Mononuclear cell (primary cell): ENCODE measurements around the gene TRAPPC2L. TPM values are rescaled to one million over a fixed set of nuclear protein-coding genes. Genes with fewer than 3 reads are reported as not detected.
"Not testable (repeated sequence)": the region's sequence is repeated elsewhere in the genome, so short reads cannot be mapped to it uniquely, and the experiment has no call there.

ENCODE experiments used
- H3K27me3 ChIP-seq: 2 replicates; pipeline ENCODE4 v1.6.0; 2011; ENCODE audit warnings: low read length, control low read depth; ENCODE audit not compliant: insufficient read depth
- H3K4me1 ChIP-seq: 2 replicates; pipeline ENCODE4 v1.5.1; 2011; ENCODE audit warnings: mild to moderate bottlenecking, low read length, control low read depth; ENCODE audit not compliant: insufficient read depth
- H3K4me3 ChIP-seq: 2 replicates; pipeline ENCODE4 v1.5.1; 2011; ENCODE audit warnings: mild to moderate bottlenecking, low read length, moderate library complexity
- H3K9me3 ChIP-seq: 2 replicates; pipeline ENCODE4 v1.5.1; 2011; ENCODE audit warnings: low read depth, mild to moderate bottlenecking, control low read depth, low read length
- total RNA-seq: library from RNA; depleted of rRNA; stranded (reverse); fragments of >200 nt; gene quantifications from one replicate; pipeline ENCODE4 v1.2.3, GENCODE V29; 2012

The TRAPPC2L gene
- total RNA-seq, 1 donor: 24.0 TPM

DNA sequence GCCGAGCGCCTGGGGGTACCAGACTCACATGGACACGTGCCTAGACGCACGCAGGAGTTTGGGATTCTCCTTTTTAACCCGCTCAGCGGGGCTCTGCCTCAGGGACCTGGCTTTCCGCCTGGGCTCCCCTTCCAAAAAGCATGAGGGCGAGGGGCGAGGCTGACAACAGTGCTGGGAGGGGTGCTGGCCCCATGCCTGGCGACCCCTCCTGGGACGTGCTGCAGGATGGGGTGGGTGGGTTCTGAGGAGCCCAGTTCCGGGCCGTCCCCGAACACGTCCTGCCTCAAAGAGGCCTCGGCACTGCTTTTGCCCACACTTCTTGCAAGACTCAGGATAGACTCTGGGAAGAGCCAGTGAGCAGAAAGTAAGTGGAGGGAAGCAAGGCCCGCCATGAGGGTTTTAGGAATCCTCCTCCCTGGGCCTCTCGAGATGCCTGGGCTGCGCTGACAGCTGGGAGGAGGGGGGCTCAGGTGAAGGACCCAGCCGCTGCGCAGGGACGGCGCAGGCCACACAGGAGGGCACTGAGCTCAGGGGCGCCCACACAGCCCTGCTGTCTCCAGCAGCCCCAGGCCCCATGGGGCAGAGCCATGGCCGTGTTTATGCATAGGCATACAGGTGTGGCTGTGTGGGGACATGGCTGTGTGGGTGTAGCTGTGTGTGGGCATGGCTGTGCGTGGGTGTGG lies 24.9 kb downstream of the TRAPPC2L start:
- Histone ChIP-seq H3K4me3 (no peak overlapping the region), H3K4me1 (peaks cover 3% of the 10 kb centered on the region), H3K9me3 (no peaks in the 10 kb centered on the region), H3K27me3 (no peaks in the 10 kb centered on the region)

DNA sequence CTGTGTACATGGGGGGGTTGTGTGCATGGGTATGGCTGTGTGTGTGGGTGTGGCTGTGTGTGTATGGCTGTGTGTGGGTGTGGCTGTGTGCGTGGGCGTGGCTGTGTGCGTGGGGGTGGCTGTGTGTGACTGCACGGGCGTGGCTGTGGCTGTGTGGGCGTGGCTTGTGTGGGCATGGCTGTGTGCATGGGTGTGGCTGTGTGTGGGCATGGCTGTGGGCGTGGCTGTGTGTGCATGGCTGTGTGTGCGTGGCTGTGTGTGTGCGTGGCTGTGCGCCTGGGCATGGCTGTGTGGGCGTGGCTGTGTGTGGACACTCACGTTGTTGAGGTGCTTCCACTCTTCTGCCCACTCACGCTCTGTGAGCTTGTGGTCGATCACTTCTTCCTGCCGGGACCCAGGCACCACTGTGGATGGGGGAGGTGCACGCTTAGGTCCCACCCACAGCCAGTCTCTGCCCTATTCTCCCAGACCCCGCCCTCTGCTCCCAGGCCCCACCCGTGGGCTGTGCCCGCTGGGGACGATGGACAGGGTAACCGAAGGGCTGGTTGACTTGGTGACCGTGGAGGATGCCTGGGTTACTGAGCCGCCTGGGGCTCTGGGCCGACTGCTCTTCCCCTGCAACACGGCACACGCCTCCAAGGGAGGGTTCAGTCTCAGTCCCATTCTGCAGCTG lies 25.6 kb downstream of the TRAPPC2L start:
- Histone ChIP-seq H3K4me3 (no peak overlapping the region), H3K4me1 (peaks cover 3% of the 10 kb centered on the region), H3K9me3 (no peaks in the 10 kb centered on the region), H3K27me3 (no peaks in the 10 kb centered on the region)

DNA sequence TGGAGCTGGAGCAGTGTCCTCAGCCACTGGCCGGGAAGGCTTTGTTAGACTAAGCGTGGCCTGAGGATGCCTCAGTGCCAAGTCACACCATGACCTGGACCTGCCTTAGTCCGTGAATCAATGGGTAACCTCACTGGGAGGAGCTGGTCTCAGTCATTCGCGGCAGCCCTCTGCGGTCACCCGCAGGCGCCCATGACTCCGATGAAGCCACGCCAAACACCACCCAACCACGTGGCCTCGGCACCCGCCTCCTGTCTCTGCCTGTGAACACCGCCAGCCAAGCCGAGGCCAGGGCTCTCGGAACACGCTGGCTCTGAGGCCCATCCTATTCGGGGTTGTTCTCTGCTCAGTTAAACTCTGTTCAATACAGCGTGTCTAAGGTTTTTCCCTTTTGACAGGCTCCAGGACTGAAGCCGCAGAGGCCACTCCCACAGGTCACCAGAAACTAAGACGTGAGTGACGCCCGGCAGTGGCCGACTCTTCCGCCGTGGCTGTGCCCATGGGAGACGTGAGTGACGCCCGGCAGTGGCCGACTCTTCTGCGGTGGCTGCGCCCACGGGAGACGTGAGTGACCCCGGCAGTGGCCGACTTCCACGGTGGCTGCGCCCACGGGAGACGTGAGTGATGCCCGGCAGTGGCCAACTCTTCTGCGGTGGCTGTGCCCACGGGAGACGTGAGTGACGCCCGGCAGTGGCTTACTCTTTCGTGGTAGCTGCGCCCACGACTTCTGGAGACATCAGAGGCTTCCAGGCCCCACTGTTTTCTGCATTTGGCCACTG lies 26.4 kb downstream of the TRAPPC2L start:
- Histone ChIP-seq H3K4me3 (no peak overlapping the region), H3K9me3 (no peaks in the 10 kb centered on the region), H3K27me3 (no peaks in the 10 kb centered on the region), H3K4me1 (peaks cover 3% of the 10 kb centered on the region)

DNA sequence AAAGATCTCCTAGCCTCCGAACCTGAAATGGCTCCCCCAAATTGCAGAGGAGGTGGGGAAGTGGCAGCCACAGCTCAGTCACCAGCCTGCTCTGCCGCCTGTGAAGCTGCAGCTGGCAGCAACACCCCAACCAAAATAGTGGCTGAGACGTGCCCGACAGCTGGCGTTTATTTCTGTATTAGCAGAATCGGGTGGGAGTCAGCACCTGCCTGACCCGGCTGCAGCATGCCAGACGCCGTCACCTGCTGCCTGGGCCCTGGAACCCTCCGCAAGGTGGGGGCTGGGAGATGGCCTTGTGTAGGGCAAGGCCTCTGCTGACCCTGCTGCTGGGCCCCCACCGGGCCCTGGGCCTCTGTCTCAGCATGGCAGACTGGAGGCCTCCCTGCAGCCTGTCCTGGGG lies 27.0 kb downstream of the TRAPPC2L start:
- no peaks in the 10 kb centered on the region for H3K27me3 ChIP-seq
- H3K4me3 ChIP-seq: no peak overlapping the region
- H3K9me3 ChIP-seq: no peaks in the 10 kb centered on the region
- H3K4me1 ChIP-seq: peaks cover 3% of the 10 kb centered on the region

DNA sequence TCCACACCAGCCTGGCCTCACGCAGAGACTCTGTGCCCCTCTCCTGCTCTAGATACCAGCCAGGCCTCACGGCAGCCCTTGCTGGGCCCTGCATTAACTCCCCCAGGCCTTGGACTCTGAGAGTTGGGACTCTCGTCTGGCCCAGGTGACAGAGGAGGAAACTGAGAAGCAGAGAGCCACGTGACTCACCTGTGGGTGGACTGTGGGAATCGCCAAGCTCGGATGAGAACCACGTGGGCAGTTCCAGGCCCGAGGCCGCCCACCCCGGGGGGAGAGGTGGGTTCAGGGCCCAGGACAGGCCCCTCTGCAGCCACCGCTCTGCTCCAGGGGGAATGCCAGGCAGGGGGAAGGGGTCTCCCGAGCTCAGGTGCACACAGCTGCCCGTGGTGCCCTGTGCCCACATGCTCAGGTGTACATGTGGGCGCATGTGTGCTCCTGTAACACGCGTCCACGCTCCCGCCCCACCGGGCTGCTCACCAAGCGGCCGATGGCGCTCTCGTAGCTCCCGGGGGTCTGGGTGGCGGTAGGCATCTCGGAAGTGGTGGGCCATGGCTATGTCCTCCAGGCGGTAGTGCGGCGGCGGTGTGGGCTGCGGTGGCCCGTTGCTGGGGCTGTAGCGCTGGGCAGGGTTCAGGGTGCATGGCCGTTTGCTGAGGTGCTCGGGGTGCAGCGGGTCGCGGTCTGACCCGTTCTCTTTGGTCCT lies 27.8 kb downstream of the TRAPPC2L start:
- Histone ChIP-seq H3K9me3 (no peaks in the 10 kb centered on the region), H3K27me3 (no peaks in the 10 kb centered on the region), H3K4me3 (no peak overlapping the region), H3K4me1 (peaks cover 3% of the 10 kb centered on the region)

DNA sequence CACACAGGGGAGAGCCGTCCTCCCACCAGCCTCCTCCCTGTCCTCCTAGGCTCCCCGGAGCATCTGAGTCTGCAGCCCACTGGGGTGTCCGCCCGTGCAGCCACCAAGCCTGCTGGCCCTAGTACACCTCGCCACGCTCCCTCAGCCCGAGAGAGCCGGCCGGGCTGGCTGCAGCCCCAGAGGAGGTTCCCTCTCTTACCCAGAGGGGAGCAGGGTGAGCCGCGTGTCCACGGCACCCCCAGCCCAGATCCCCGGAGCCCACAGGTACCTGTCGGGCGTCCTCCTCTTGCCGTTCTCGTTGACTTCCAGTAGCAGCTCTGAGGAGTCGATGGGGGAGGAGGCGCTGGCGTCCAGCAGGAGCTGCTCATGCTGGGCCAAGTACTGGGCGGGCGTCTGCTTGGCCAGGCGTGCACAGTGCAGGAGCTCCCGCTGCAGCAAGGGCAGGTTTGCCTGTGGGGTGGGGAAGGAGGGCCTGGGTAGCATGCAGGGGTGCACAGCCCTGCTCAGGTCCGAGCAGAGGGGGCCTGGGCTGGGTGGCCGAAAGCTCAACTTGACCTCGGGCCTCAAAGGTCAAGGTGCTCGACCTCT lies 28.9 kb downstream of the TRAPPC2L start:
- Histone ChIP-seq H3K4me3 (no peak overlapping the region), H3K4me1 (peaks cover 3% of the 10 kb centered on the region), H3K9me3 (no peaks in the 10 kb centered on the region), H3K27me3 (no peaks in the 10 kb centered on the region)

DNA sequence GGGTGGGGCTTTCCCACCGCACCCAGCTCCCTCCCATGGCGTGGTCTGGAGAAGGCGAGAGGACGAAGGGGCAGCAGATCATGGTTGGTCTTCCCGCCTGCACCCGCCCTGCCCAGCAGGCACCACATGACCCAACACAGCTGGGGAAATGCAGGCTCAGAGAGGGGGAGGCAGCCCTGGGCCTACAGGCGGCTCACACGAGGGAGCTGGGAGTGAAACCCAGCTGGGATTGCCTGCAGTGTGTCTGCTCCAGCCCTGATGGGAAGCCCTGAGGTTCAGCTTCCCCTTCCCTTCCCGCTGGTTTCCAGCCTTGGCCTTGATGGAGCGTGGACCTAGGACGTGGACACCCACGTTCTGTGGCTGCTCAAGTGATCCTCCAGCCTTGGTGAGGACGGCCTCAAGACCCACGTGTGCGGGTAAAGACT lies 29.5 kb downstream of the TRAPPC2L start:
- Histone ChIP-seq H3K27me3 (no peaks in the 10 kb centered on the region), H3K4me1 (peaks cover 3% of the 10 kb centered on the region), H3K9me3 (no peaks in the 10 kb centered on the region), H3K4me3 (no peak overlapping the region)

DNA sequence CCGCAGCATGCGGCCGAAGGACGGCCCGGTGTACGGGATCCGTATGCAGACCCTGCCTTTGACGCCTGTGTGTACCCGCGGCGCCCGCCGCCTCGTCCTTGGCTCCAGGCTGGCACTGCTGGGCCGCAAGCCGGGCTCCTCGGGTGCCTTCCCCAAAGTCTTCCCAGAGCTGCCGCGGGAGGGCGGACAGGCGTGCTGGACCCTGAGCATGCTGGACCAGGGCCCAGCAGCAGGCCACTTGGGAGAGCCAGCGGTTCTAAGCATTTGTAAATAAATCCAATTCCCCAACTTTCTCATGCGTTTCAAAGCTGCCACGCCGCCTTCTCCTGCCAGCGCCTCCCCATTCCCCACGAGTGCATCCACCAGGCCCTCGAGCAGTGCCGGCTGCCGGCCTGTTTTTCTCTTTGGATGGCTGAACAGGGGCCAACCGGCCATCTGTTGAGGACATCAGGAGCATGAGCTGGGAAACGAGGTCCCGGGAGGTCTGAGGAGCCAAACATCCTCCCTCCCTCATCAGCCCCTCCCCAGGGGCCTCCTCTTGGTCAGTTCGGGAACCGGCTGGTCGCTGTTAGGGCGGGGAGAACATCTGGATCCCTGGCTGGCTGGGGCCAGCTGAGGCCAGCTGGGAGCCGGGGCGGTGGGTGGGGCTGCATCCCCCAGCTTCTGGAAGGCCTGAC lies 30.1 kb downstream of the TRAPPC2L start:
- Histone ChIP-seq H3K9me3 (no peaks in the 10 kb centered on the region), H3K27me3 (no peaks in the 10 kb centered on the region), H3K4me3 (no peak overlapping the region), H3K4me1 (peaks cover 3% of the 10 kb centered on the region)

DNA sequence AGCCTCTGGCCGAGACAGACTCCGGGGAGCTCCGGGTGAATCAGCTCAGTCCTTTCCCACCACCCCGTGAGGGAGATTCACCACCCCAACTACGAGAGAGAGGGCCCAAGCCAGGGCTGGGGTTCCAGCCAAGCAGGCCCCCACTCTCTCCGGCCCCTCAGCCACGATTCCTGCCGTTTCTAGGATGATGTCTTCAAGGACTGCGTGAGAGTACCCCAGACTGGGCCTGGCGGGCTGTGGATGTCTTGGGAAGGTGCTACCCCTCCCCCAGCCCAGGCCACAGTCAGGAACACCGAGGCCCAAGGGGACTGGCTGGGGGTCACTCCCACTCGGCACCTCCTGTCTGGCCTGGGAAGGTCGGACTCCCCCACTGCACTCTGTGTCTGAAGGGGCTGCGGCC lies 31.1 kb downstream of the TRAPPC2L start:
- Histone ChIP-seq H3K27me3 (no peaks in the 10 kb centered on the region), H3K9me3 (no peaks in the 10 kb centered on the region), H3K4me3 (no peak overlapping the region), H3K4me1 (no peaks in the 10 kb centered on the region)

DNA sequence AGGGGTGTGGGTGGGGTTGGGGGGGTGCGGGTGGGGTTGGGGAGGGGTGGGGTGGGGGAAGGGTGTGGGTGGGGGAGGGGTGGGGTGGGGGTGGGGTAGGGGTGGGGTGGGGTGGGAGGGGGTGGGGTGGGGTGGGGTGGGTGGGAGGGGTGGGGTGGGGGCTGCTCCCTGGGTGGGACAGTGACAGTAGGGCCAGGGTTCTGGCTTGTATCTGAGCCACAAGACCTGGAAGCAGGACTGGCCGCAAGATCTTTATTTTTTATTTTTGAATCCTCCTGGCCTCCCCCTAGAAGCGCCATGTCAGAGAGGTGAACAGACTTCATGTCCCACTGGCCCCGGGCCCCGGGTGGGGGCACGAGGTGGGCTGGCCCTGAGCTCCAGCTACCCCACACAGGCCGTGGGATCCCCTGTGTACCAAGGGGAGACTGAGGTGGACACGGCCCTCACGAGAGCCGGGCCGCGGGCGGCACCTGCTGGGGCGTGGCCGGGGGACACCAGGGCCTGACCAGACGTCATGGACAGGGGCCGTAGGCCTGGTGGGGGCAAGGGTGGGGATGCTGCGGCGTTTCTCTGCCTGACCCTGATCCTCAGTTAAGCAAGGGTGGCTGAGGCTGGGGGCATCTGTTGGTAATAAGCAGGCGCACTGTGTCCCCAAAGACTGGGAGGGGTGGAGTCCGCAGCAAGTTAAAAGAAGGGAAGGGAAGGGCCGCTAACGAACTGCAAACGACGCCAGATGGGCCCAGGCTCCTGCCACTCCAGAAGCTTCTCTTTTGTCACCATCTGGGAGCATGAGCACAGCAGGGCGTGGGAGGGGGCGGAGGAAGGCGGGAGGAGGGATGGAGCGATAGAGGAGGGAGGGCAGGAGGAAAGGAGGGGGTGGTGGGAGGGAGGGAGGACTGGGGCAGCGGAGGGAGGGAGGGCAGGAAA lies 31.8 kb downstream of the TRAPPC2L start:
- Histone ChIP-seq H3K9me3 (no peaks in the 10 kb centered on the region), H3K4me3 (no peak overlapping the region), H3K4me1 (no peaks in the 10 kb centered on the region), H3K27me3 (no peaks in the 10 kb centered on the region)

DNA sequence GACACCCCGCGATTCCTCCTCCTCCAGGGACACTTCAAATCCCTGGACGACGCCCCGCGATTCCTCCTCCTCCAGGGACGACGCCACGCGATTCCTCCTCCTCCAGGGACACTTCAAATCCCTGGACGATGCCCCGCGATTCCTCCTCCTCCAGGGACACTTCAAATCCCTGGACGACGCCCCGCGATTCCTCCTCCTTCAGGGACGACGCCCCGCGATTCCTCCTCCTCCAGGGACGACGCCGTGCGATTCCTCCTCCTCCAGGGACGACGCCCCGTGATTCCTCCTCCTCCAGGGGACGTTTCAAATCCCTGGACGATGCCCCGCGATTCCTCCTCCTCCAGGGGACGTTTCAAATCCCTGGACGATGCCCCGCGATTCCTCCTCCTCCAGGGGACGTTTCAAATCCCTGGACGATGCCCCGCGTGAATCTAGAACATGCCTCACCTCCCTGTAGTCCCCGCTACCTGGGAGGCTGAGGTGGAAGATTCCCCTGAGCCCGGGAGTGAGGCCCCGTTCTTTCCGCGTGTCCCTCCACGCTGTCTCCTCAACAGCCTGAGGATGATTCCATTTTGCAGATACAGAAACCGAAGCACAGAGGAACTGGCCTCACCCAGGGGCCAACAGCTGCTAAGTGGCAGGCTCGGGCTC lies 32.9 kb downstream of the TRAPPC2L start:
- not testable (repeated sequence) for H3K4me1 ChIP-seq, H3K9me3 ChIP-seq, H3K4me3 ChIP-seq, H3K27me3 ChIP-seq

DNA sequence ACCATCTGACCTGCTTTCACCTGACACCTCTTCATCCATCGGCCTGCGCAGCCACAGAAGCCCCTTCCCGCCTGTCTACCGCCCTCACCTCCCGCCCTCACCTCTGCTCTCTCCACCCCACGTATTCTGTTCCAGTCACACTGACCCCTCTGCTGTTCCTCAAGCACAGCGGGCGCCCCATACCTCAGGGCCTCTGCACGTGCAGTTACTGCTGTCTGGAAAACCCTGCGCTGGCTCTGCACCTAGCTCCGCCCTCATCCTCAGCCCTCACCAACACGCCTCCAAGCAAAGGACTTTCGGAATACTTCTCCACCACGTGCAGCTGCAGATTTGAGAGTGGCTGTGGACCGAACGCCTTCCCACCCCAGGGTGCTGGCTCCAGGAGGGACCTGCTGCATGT lies 34.2 kb downstream of the TRAPPC2L start:
- Histone ChIP-seq H3K4me1 (no peaks in the 10 kb centered on the region), H3K9me3 (no peaks in the 10 kb centered on the region), H3K4me3 (no peak overlapping the region), H3K27me3 (no peaks in the 10 kb centered on the region)

DNA sequence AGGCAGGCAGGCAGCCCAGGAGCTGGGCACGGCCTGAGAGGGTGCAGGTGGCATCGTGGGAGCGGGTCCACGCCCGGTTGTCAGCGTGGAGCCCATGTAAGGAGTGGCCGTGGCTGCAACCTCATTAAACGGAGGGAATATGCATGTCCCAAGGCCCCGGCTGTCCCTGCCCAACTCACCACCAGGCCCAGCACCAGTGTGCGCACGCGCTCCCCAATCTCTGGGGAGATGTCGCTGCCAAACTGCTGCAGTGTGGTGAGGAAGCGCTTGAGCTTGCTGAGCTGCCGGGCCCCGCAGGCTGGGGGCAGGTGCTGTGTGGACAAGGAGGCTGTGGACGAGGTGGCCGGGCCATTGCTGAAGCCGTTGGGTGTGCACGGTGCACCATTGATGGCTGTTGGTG lies 35.1 kb downstream of the TRAPPC2L start:
- Histone ChIP-seq H3K4me1 (no peaks in the 10 kb centered on the region), H3K4me3 (no peak overlapping the region), H3K9me3 (no peaks in the 10 kb centered on the region), H3K27me3 (no peaks in the 10 kb centered on the region)
